Lower leg skin (tissue), 3 donors: ENCODE data around the gene WDR1.

Experiments
- CTCF ChIP-seq, 3 donors: fragments of 450-650 bp; IDR thresholded peaks; one replicate each; pipeline ENCODE4 v1.5.1; 2016; ENCODE audit warnings: antibody characterized with exemption in 3 of 3, mild to moderate bottlenecking in 3 of 3, moderate library complexity in 2 of 3
- POLR2A ChIP-seq, 2 donors: fragments of 450-650 bp; IDR thresholded peaks; one replicate each; pipeline ENCODE4 v1.6.1; 2016 to 2017; ENCODE audit warnings: antibody characterized with exemption in 2 of 2, mild to moderate bottlenecking in 1 of 2, moderate library complexity in 1 of 2

- TF ChIP-seq POLR2A (IDR thresholded peaks at IDR 0.05) (no peak), CTCF (IDR thresholded peaks at IDR 0.05) (no peak)
Observed at GRCh38 chr4:10092481-10093270, 23.9 kb downstream of the WDR1 start.
